OCI-LY1 (cell line): ENCODE results near the gene JPH2.

Source experiments
- EZH2 ChIP-seq: fragments of 200-600 bp; sonication (generic), shearing (Covaris generic); IDR thresholded peaks from 2 replicates; pipeline ENCODE4 v1.8.0; 2017; ENCODE audit warnings: borderline replicate concordance, mixed run types, mild to moderate bottlenecking, antibody characterized with exemption, low read length, moderate library complexity, mixed read lengths
- TF ChIP-seq, protein P1 (sequence below): fragments of 200-600 bp; sonication (generic), shearing (Covaris generic); IDR thresholded peaks from 2 replicates; pipeline ENCODE4 v1.5.1; 2017; ENCODE audit warnings: mild to moderate bottlenecking, antibody characterized with exemption, low read length, moderate library complexity, mixed read lengths

DNA sequence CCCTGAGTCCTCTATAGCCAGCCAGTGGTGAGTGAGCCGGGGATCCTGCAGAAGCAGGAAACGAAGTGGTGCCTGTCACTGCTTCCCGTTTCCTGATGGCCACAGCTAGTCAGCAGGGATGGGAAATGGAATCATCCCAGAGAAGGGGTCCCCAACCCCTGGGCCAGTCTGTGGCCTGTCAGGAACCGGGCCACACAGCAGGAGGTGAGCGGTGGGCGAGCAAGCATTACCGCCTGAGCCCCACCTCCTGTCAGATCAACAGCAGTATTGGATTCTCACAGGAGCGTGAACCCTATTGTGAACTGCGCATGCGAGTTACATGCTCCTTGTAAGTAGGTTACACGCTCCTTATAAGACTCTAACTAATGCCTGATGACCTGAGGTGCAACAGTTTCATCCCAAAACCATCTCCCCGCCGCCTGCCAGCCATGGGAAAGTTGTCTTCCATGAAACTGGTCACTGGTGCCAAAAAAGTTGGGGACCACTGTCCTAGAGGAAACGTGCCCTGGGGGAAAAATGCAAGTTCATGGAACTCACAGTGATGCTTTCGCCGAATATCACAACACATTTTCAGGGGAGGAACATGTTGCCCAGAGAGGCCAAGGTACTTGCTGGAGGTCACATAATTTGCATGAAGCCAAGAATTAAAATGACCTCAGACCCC is 113.8 kb downstream of the JPH2 start:
- TF ChIP-seq, protein P1, sequence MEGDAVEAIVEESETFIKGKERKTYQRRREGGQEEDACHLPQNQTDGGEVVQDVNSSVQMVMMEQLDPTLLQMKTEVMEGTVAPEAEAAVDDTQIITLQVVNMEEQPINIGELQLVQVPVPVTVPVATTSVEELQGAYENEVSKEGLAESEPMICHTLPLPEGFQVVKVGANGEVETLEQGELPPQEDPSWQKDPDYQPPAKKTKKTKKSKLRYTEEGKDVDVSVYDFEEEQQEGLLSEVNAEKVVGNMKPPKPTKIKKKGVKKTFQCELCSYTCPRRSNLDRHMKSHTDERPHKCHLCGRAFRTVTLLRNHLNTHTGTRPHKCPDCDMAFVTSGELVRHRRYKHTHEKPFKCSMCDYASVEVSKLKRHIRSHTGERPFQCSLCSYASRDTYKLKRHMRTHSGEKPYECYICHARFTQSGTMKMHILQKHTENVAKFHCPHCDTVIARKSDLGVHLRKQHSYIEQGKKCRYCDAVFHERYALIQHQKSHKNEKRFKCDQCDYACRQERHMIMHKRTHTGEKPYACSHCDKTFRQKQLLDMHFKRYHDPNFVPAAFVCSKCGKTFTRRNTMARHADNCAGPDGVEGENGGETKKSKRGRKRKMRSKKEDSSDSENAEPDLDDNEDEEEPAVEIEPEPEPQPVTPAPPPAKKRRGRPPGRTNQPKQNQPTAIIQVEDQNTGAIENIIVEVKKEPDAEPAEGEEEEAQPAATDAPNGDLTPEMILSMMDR = no peak
- no peak for TF ChIP-seq EZH2
